ENCODE data around the gene LMBR1L.
"Not testable (repeated sequence)": the region's sequence is repeated elsewhere in the genome, so short reads cannot be mapped to it uniquely, and the experiment has no call there.

The LMBR1L gene, protein sequence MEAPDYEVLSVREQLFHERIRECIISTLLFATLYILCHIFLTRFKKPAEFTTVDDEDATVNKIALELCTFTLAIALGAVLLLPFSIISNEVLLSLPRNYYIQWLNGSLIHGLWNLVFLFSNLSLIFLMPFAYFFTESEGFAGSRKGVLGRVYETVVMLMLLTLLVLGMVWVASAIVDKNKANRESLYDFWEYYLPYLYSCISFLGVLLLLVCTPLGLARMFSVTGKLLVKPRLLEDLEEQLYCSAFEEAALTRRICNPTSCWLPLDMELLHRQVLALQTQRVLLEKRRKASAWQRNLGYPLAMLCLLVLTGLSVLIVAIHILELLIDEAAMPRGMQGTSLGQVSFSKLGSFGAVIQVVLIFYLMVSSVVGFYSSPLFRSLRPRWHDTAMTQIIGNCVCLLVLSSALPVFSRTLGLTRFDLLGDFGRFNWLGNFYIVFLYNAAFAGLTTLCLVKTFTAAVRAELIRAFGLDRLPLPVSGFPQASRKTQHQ

GRCh38 chr12:49110464-49111155, at the start of gene LMBR1L:
TSS of gene LMBR1L (minus strand) at chr12:49110847. CDS start at chr12:49110555, 292 bp downstream.
- peak; percentile 50 to 97 (median 93) for DNase-seq

DNA sequence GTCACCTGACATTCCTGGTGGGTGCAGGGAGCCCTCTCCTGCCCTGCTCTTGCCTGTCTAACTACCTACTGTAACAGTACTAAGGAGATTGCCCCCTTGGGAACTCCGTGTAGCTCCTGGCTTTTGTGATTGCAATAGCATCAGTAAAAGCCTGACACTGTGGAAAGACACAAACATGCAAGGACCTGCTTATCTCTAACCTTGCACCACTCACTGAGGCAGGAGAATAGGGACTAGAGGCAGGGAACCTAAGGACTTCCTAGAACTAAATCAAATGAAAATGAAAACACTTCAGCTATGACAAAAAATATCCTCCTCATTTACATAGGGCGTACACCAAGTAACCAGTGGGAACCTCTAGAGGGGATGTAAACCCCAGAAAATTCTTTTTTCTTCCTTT, 49.8 kb upstream of the LMBR1L start:
- no peak for DNase-seq

- no peak for DNase-seq
Measured at GRCh38 chr12:49154221-49154620, 43.6 kb upstream of the LMBR1L start.

- no peak for DNase-seq
Measured at GRCh38 chr12:49147384-49147783, 36.7 kb upstream of the LMBR1L start.

DNA sequence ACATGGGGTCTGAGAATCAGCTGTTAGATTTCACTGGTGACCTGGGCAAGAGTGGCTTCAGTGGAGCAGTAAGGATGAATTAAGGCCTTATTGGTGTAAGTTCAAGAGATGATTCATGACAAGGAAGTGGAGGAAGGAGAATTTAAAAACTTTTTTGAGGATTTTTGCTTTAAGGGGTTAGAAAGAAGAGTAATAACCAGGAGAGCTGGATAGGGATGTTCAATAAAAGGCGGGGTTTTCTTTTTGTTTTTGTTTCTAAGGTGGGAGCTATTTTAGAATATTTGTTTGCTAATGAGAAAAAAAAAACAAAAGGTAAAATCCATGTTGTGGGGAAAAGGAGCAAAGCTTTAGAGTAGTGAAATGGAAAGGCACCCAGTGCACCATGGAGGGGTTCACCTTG, 35.8 kb upstream of the LMBR1L start:
- DNase-seq: no peak

DNA sequence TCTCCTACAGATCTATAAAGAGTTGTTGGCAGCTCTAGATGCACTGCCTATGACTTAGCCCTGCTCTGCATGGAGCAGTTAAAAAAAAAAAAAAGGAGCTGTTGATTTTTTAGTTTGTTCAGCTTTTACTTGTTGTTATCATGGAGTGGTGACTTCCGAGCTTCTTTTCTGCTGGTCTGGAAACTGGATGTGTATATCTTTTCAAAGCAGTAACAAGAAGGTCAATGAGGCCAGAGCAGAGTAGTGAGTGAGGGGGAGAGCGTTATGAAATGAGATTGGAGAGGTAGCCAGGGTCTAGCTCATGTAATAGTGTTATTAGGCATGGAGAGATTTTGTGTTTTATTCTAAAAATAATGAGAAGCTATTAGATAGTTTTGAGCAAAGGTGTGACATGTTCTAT, 33.7 kb upstream of the LMBR1L start:
- no peak for DNase-seq

- no peak for DNase-seq
Measured at GRCh38 chr12:49138999-49139398, 28.4 kb upstream of the LMBR1L start.

GRCh38 chr12:49138587-49138986, 27.9 kb upstream of the LMBR1L start:
- no peak for DNase-seq

DNA sequence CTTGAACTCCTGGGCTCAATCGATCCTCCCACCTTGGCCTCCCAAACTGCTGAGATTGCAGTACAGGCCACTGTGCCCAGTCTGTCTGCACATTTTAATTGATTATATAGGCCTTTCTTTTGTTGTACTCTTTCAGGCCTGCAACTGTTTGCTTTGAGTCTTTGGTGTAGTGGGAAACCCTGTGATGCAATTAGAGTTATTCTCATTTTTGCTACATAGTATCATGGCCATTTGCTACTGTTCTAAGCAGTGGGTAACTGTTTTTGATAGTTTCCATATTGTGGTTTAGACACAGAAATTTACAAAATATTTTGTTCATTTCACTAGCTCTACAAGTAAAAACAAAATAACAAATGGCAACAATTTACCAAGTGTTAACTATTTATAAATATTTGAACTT, 26.8 kb upstream of the LMBR1L start:
- DNase-seq: no peak

DNA sequence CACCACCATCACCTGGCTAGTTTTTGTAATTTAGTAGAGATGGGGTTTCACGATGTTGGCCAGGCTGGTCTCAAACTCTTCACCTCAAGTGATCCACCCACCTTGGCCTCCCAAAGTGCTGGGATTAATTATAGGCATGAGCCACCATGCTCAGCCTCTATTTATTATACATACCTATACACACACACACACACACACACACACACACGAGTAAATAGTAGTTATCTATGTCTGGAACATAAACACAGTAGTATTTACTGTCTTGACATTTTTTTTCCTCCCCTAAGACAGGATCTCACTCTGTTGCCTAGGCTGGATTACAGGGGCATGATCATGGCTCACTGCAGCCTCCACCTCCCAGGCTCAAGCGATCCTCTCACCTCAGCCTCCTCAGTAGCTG, 26.4 kb upstream of the LMBR1L start:
- not testable (repeated sequence) for DNase-seq

DNA sequence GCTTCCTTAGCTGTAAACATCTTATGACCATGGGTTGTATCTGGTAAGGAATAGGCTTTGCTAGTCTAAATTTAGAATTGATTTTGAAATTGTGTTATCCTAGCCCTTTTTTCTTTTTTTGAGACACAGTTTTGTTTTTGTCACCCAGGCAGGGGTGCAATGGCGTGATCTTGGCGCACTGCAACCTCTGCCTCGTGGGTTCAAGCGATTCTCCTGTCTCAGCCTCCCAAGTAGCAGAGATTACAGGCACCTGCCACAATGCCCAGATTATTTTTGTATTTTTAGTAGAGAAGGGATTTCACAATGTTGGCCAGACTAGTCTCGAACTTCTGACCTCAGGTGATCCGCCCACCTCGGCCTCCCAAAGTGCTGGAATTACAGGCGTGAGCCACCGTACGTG, 22.9 kb upstream of the LMBR1L start:
- no peak for DNase-seq

- DNase-seq: no peak
Measured at GRCh38 chr12:49133014-49133413, 22.4 kb upstream of the LMBR1L start.

DNA sequence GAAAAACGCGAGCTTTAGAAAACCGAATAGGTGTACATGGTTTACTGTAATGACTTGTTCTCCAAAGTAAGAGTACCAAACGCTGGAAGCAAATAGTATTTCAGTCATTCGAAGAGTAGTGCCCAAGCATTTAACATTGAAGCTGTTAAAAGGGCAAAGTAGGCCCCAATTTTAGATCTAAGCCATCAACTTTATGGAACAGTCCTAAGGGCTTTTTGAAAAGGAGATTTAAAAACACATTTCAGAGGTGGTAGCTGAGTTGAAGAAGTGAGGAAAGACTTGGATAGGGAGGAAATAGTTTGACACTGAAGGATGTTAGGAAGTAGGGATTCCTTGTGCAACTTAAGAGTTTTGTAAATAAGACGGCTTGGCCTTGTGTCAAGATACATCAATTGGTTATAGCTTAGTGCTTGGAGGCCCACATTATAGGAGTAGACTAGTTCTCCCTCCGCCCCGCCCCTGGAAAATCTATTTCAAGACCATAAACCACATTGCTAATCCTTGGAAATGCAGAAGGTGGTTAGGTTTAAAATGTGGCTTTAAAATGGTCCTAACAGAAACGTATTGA, 21.3 kb upstream of the LMBR1L start:
- peak in 3 of 56 donors; percentile 3 to 7 (median 7) for DNase-seq

GRCh38 chr12:49131051-49131893, 20.6 kb upstream of the LMBR1L start, which contains the start of gene TUBA1B:
TSS of gene TUBA1B (minus strand) at chr12:49131395. CDS start at chr12:49131300, 95 bp downstream.
- DNase-seq: peak in 55 of 56 donors; percentile 51 to 95 (median 85)

DNA sequence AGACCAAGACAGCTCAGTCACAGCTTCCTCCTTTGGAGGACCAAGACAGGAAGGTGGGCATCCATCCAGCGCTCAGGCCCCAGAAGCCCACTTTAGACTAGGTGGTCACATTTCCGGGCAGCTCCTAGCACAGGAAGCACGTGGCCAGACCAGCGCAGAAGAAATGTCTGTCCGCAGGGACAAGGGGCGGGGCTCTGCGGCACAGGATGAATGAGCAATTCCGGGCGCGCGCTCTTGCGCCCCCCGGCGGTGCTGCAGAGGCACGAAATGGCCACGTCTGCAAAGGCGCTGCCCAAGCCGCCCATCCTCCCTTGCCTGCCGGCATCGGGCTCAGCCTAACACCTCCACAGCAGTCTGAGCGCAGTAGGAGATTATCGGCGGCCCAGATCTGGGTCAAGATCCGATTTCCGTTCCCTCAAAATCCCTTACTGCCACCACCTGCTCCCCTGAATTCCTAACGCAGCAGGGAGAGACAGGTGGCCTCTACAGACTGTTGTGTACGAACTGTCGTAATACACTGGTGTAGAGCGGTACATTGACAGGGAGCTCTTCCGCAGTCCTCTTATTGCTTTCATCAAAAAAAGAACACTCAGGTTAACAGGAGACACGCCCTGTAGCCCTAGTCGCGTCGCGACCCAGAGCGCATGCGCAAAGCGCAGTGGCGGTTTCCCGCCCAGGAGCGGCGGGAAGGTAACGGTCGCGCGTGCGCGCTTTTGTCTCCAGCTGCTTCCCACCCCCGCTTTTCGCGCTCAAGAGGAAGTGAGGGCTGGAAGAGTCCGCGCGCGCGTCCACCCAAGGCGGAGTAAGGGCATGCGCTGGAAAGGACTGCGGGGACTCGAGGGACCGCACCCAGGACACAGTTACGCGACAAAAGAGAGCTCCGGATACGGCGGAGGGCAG, 19.8 kb upstream of the LMBR1L start:
- DNase-seq: peak in 55 of 56 donors; percentile 52 to 93 (median 83)

DNA sequence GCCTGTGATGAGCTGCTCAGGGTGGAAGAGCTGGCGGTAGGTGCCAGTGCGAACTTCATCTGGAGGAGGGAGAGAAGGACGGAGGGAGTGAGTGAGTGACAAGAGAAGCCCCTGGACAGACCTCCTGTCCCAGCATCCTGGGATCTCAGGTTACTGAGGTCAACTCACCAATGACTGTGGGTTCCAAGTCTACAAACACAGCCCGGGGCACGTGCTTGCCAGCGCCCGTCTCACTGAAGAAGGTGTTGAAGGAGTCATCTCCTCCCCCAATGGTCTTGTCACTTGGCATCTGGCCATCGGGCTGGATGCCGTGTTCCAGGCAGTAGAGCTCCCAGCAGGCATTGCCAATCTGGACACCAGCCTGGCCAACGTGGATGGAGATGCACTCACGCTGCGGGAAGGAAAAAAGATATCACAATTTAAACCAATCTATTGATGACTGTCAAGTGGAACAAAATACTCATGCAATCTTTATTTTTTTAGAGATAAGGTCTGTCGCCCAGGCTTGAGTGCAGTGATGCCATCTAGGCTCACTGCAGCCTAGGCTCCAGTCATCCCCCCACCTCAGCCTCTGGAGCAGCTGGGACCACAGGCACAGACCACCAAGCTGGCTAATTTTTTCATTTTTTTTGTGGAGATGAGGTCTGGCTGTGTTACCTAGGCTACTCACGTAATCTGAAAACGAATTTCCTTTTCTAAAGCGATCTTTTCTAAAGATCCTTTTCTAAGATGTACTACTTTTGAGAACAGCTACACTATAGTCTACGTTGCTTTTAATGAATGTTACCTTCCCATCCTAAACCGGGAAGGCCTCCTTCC, 18.9 kb upstream of the LMBR1L start:
- DNase-seq: peak in 1 of 56 donors; percentile 9

- DNase-seq: not testable (repeated sequence)
Measured at GRCh38 chr12:49127971-49128370, 17.3 kb upstream of the LMBR1L start.

DNA sequence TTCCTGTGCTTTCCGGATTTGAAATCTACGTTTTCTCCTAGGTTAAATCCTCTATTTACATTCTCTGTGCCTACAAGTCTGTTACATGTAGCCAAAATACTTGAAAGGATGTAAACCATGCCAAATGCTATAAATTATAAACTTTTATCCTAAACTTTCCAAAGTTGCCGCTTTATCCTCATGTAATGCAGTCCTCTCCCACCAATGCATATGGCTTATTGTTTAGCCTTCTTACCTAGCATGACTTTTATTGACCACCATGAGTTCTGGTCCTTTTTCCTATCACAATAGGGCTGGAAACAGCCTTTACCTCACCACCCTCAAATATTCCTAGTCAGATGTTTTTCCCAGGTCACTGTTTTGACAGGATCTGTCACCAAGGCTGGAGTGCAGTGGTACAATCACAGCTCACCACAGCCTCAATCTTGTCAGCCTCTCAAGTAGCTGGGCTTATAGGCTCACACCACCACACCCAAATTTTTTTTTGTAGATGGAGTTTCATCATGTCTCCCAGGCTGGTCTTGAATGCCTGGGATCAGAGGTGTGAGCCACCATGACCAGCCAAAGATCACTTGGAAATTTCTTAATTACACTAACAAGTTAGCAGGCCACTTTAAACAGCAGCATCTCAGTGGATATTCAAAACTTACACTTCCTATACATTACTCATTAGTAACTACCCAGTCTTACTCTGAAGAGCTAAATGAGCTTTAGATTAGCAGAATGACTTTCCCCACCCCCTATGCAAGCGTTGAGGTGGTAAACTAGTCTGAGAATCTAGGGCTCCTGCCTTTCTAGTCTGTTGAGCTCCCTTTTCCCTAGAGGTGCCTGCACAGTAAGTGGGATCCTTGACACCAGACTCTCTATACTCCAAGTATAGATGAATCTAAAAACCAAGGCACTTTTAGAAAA, 16.5 kb upstream of the LMBR1L start:
- DNase-seq: no peak
